ENCODE data around the gene SLC27A1. TPM values are rescaled to one million over a fixed set of nuclear protein-coding genes. Genes with fewer than 3 reads are reported as not detected.

Gene SLC27A1
- total RNA-seq, 1 donor from 2014 or later, result 9.5 TPM

GRCh38 chr19:17519967-17520366, 49.6 kb downstream of the SLC27A1 start:
- Histone ChIP-seq H4K20me1 (ENCODE audit: insufficient read depth, low read length) (no peaks in the 10 kb centered on the region), H3K27me3 (ENCODE audit: insufficient read depth, low read length) (no peaks in the 10 kb centered on the region), H3K4me2 (ENCODE audit: low read length) (no peak overlapping the region), H3K27ac (ENCODE audit: low read depth, low read length) (no peak overlapping the region), H2AFZ (ENCODE audit: low read depth, low read length) (no peak overlapping the region), H3K4me1 (ENCODE audit: insufficient read depth, low read length) (no peaks in the 10 kb centered on the region), H3K36me3 (ENCODE audit: insufficient read depth, low read length) (peaks cover 5% of the 10 kb centered on the region), H3K79me2 (ENCODE audit: insufficient read depth, low read length) (no peaks in the 10 kb centered on the region), H3K9me3 (ENCODE audit: insufficient read depth, low read depth, low read length) (peaks cover 10% of the 10 kb centered on the region), H3K9ac (ENCODE audit: low read length) (no peak overlapping the region), H3K4me3 (ENCODE audit: insufficient read depth, low read depth, low read length) (no peak overlapping the region)
- Mint-ChIP-seq H3K4me1 (ENCODE audit: low read depth, unreplicated experiment) (peaks cover 2% of the 10 kb centered on the region), H3K27ac (ENCODE audit: unreplicated experiment) (no peak overlapping the region), H3K27me3 (ENCODE audit: low read depth, unreplicated experiment) (peaks cover 2% of the 10 kb centered on the region), H3K9me3 (ENCODE audit: unreplicated experiment) (peaks cover 10% of the 10 kb centered on the region), H3K36me3 (ENCODE audit: low read depth, unreplicated experiment) (peaks cover 37% of the 10 kb centered on the region), H3K4me3 (ENCODE audit: unreplicated experiment) (no peak overlapping the region)
- TF ChIP-seq CTCF (IDR thresholded peaks at IDR 0.05; ENCODE audit: insufficient read depth, low read depth, low read length) (no peak), EZH2 (IDR thresholded peaks at IDR 0.05; ENCODE audit: insufficient read depth, low read length) (no peak)
- DNase-seq (ENCODE audit: low read depth) (peak; percentile 33), FAIRE-seq (no peak)

- Mint-ChIP-seq H3K4me3 (ENCODE audit: unreplicated experiment) (no peak overlapping the region), H3K36me3 (ENCODE audit: low read depth, unreplicated experiment) (peaks cover 33% of the 10 kb centered on the region), H3K4me1 (ENCODE audit: low read depth, unreplicated experiment) (peaks cover under 1% of the 10 kb centered on the region), H3K27ac (ENCODE audit: unreplicated experiment) (no peak overlapping the region), H3K27me3 (ENCODE audit: low read depth, unreplicated experiment) (peaks cover 5% of the 10 kb centered on the region), H3K9me3 (ENCODE audit: unreplicated experiment) (peaks cover 10% of the 10 kb centered on the region)
- no peak for TF ChIP-seq EZH2 (IDR thresholded peaks at IDR 0.05; ENCODE audit: insufficient read depth, low read length)
- TF ChIP-seq CTCF (IDR thresholded peaks at IDR 0.05; ENCODE audit: insufficient read depth, low read depth, low read length), result no peak
- peaks cover 10% of the 10 kb centered on the region for H3K9me3 ChIP-seq (ENCODE audit: insufficient read depth, low read depth, low read length)
- H2AFZ ChIP-seq (ENCODE audit: low read depth, low read length), result no peak overlapping the region
- no peak overlapping the region for H3K27ac ChIP-seq (ENCODE audit: low read depth, low read length)
- H3K4me2 ChIP-seq (ENCODE audit: low read length), result no peak overlapping the region
- no peaks in the 10 kb centered on the region for H4K20me1 ChIP-seq (ENCODE audit: insufficient read depth, low read length)
- H3K4me3 ChIP-seq (ENCODE audit: insufficient read depth, low read depth, low read length), result no peak overlapping the region
- H3K4me1 ChIP-seq (ENCODE audit: insufficient read depth, low read length), result no peaks in the 10 kb centered on the region
- FAIRE-seq (no peak), DNase-seq (ENCODE audit: low read depth) (no peak)
- peaks cover 5% of the 10 kb centered on the region for H3K36me3 ChIP-seq (ENCODE audit: insufficient read depth, low read length)
- no peak overlapping the region for H3K9ac ChIP-seq (ENCODE audit: low read length)
- H3K79me2 ChIP-seq (ENCODE audit: insufficient read depth, low read length), result no peaks in the 10 kb centered on the region
- H3K27me3 ChIP-seq (ENCODE audit: insufficient read depth, low read length), result no peaks in the 10 kb centered on the region
Observed at GRCh38 chr19:17520865-17521264, 50.5 kb downstream of the SLC27A1 start.

- no peaks in the 10 kb centered on the region for H3K9me3 ChIP-seq (ENCODE audit: insufficient read depth, low read depth, low read length)
- H3K4me1 Mint-ChIP-seq (ENCODE audit: low read depth, unreplicated experiment), result no peaks in the 10 kb centered on the region
- FAIRE-seq, result no peak
- no peaks in the 10 kb centered on the region for H3K36me3 ChIP-seq (ENCODE audit: insufficient read depth, low read length)
- H3K36me3 Mint-ChIP-seq (ENCODE audit: low read depth, unreplicated experiment), result peaks cover 12% of the 10 kb centered on the region
- peaks cover 1% of the 10 kb centered on the region for H3K9me3 Mint-ChIP-seq (ENCODE audit: unreplicated experiment)
- no peak overlapping the region for H3K4me3 ChIP-seq (ENCODE audit: insufficient read depth, low read depth, low read length)
- H2AFZ ChIP-seq (ENCODE audit: low read depth, low read length), result no peak overlapping the region
- H3K27me3 Mint-ChIP-seq (ENCODE audit: low read depth, unreplicated experiment), result peaks cover 5% of the 10 kb centered on the region
- H3K27ac Mint-ChIP-seq (ENCODE audit: unreplicated experiment), result no peak overlapping the region
- no peaks in the 10 kb centered on the region for H3K27me3 ChIP-seq (ENCODE audit: insufficient read depth, low read length)
- no peak overlapping the region for H3K9ac ChIP-seq (ENCODE audit: low read length)
- no peak for DNase-seq (ENCODE audit: low read depth)
- no peak overlapping the region for H3K27ac ChIP-seq (ENCODE audit: low read depth, low read length)
- no peaks in the 10 kb centered on the region for H3K4me1 ChIP-seq (ENCODE audit: insufficient read depth, low read length)
- H3K4me2 ChIP-seq (ENCODE audit: low read length), result no peak overlapping the region
- TF ChIP-seq EZH2 (IDR thresholded peaks at IDR 0.05; ENCODE audit: insufficient read depth, low read length), result no peak
- no peak for TF ChIP-seq CTCF (IDR thresholded peaks at IDR 0.05; ENCODE audit: insufficient read depth, low read depth, low read length)
- H3K4me3 Mint-ChIP-seq (ENCODE audit: unreplicated experiment), result no peak overlapping the region
- no peaks in the 10 kb centered on the region for H3K79me2 ChIP-seq (ENCODE audit: insufficient read depth, low read length)
- H4K20me1 ChIP-seq (ENCODE audit: insufficient read depth, low read length), result no peaks in the 10 kb centered on the region
Observed at GRCh38 chr19:17522988-17523872, 52.9 kb downstream of the SLC27A1 start.
